ENCODE measurements around the gene TIGD7. TPM values are rescaled to one million over a fixed set of nuclear protein-coding genes. Genes with fewer than 3 reads are reported as not detected.

TIGD7 gene
- 10 to 100 TPM in 3 of 4 donors, 1 to 10 TPM in 1; 9.9 to 14.2 (median 12.9) TPM for polyA plus RNA-seq (ENCODE audit: insufficient read length in 4 of 4)

- DNase-seq (ENCODE audit: low read depth in 4 of 4, low spot score in 2 of 4), result peak; percentile 79 to 87 (median 82)
These were observed at the start of gene TIGD7, which contains the start of gene ZNF75A for GRCh38 chr16:3305109-3306068. Gene TIGD7, minus strand, starts transcription at chr16:3305430. Its CDS starts 4,816 bp downstream, at chr16:3300614. Gene ZNF75A, plus strand, starts transcription at chr16:3305497. Its CDS starts 2,932 bp downstream, at chr16:3308429.

- no peak for DNase-seq (ENCODE audit: low read depth in 4 of 4, low spot score in 2 of 4)
These were observed 43.9 kb upstream of the TIGD7 start for GRCh38 chr16:3349175-3349574.

GRCh38 chr16:3348547-3349167 is 43.4 kb upstream of the TIGD7 start:
- DNase-seq (ENCODE audit: low read depth in 4 of 4, low spot score in 2 of 4), result no peak

- DNase-seq (ENCODE audit: low read depth in 4 of 4, low spot score in 2 of 4), result no peak
These were observed 42.4 kb upstream of the TIGD7 start for GRCh38 chr16:3347586-3347985.

- DNase-seq (ENCODE audit: low read depth in 4 of 4, low spot score in 2 of 4), result no peak
These were observed 40.8 kb upstream of the TIGD7 start for GRCh38 chr16:3346041-3346440.

GRCh38 chr16:3328643-3329042 is 23.4 kb upstream of the TIGD7 start:
- DNase-seq (ENCODE audit: low read depth in 4 of 4, low spot score in 2 of 4), result no peak

- no peak for DNase-seq (ENCODE audit: low read depth in 4 of 4, low spot score in 2 of 4)
These were observed 22.9 kb upstream of the TIGD7 start for GRCh38 chr16:3328104-3328503.

GRCh38 chr16:3327514-3327913 is 22.3 kb upstream of the TIGD7 start:
- no peak for DNase-seq (ENCODE audit: low read depth in 4 of 4, low spot score in 2 of 4)

GRCh38 chr16:3321816-3322215 is 16.6 kb upstream of the TIGD7 start:
- no peak for DNase-seq (ENCODE audit: low read depth in 4 of 4, low spot score in 2 of 4)

GRCh38 chr16:3317315-3317999 is 12.2 kb upstream of the TIGD7 start:
- no peak for DNase-seq (ENCODE audit: low read depth in 4 of 4, low spot score in 2 of 4)

- no peak for DNase-seq (ENCODE audit: low read depth in 4 of 4, low spot score in 2 of 4)
These were observed 6.3 kb upstream of the TIGD7 start for GRCh38 chr16:3311496-3311895.

GRCh38 chr16:3306078-3306477 is 848 bp upstream of the TIGD7 start:
- no peak for DNase-seq (ENCODE audit: low read depth in 4 of 4, low spot score in 2 of 4)

- DNase-seq (ENCODE audit: low read depth in 4 of 4, low spot score in 2 of 4), result no peak
These were observed 860 bp downstream of the TIGD7 start for GRCh38 chr16:3304370-3304769.

GRCh38 chr16:3295783-3296182 is 9.4 kb downstream of the TIGD7 start:
- no peak for DNase-seq (ENCODE audit: low read depth in 4 of 4, low spot score in 2 of 4)

GRCh38 chr16:3295209-3295608 is 10.0 kb downstream of the TIGD7 start:
- DNase-seq (ENCODE audit: low read depth in 4 of 4, low spot score in 2 of 4), result no peak

- no peak for DNase-seq (ENCODE audit: low read depth in 4 of 4, low spot score in 2 of 4)
These were observed 12.6 kb downstream of the TIGD7 start for GRCh38 chr16:3292604-3293003.

- DNase-seq (ENCODE audit: low read depth in 4 of 4, low spot score in 2 of 4), result no peak
These were observed 15.1 kb downstream of the TIGD7 start for GRCh38 chr16:3289998-3290673.

GRCh38 chr16:3285131-3285530 is 20.1 kb downstream of the TIGD7 start:
- DNase-seq (ENCODE audit: low read depth in 4 of 4, low spot score in 2 of 4), result no peak

GRCh38 chr16:3283543-3284447 is 21.4 kb downstream of the TIGD7 start:
- DNase-seq (ENCODE audit: low read depth in 4 of 4, low spot score in 2 of 4), result no peak
